ENCODE measurements around the gene ADGRA1.

ADGRA1 gene

GRCh38 chr10:133162178-133162909 lies 74.6 kb downstream of the ADGRA1 start:
- H3K4me3 ChIP-seq (ENCODE audit: control insufficient read depth, low read depth, low read length), result no peak overlapping the region
- TF ChIP-seq, protein P1, sequence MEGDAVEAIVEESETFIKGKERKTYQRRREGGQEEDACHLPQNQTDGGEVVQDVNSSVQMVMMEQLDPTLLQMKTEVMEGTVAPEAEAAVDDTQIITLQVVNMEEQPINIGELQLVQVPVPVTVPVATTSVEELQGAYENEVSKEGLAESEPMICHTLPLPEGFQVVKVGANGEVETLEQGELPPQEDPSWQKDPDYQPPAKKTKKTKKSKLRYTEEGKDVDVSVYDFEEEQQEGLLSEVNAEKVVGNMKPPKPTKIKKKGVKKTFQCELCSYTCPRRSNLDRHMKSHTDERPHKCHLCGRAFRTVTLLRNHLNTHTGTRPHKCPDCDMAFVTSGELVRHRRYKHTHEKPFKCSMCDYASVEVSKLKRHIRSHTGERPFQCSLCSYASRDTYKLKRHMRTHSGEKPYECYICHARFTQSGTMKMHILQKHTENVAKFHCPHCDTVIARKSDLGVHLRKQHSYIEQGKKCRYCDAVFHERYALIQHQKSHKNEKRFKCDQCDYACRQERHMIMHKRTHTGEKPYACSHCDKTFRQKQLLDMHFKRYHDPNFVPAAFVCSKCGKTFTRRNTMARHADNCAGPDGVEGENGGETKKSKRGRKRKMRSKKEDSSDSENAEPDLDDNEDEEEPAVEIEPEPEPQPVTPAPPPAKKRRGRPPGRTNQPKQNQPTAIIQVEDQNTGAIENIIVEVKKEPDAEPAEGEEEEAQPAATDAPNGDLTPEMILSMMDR (IDR thresholded peaks at IDR 0.05; ENCODE audit: control insufficient read depth, insufficient read depth, low read depth, low read length, missing control alignments), result no peak
- no peak for DNase-seq (ENCODE audit: low read depth)

GRCh38 chr10:133162910-133163856 lies 75.5 kb downstream of the ADGRA1 start:
- DNase-seq (ENCODE audit: low read depth), result no peak
- TF ChIP-seq, protein P1 (IDR thresholded peaks at IDR 0.05; ENCODE audit: control insufficient read depth, insufficient read depth, low read depth, low read length, missing control alignments), result no peak

DNA sequence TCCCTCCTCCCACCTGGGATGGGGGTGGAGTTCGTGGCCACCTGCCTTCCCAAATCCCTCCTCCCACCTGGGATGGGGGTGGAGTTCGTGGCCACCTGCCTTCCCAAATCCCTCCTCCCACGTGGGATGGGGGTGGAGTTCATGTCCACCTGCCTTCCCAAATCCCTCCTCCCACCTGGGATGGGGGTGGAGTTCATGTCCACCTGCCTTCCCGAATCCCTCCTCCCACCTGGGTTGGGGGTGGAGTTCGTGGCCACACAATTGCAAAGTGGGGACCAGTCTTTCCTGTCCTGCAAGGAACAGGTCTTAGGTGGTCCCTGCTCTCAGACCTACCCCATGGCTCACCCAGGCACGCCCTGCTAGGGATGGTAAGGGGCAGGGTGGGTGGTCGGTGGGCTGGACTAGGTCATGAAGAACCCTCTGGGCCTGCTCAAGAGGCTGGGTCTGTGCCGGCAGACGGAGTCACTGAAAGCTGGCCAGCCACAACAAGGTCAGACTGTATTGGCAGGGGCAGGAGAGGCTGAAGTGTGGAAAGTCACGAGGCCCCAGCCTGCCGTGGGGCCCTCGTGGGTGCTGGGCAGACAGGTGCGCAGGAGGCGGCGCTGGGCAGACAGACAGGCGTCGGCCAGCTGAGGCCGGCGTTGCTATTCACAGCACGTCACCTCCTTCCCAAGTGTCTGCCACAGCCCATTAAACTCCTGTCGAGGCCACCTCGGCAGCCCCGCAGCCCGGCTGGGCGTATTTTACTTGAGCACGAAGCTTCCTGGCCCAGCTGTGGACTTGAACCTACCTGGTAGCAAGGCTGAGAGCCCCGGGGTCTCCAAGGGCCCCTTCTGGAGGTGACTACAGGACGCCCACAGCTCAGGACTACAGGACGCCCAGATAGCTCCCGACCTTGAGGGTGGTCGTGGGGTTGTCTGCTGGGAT lies 76.4 kb downstream of the ADGRA1 start:
- no peak overlapping the region for H3K4me3 ChIP-seq (ENCODE audit: control insufficient read depth, low read depth, low read length)
- DNase-seq (ENCODE audit: low read depth), result no peak
- TF ChIP-seq, protein P1 (IDR thresholded peaks at IDR 0.05; ENCODE audit: control insufficient read depth, insufficient read depth, low read depth, low read length, missing control alignments), result no peak

More at GRCh38 chr10:133162910-133163856, 75.5 kb downstream of the ADGRA1 start:
- no peak overlapping the region for H3K4me3 ChIP-seq (ENCODE audit: control insufficient read depth, low read depth, low read length)

GRCh38 chr10:133164816-133165555 lies 77.3 kb downstream of the ADGRA1 start:
- TF ChIP-seq, protein P1 (IDR thresholded peaks at IDR 0.05; ENCODE audit: control insufficient read depth, insufficient read depth, low read depth, low read length, missing control alignments), result no peak

DNA sequence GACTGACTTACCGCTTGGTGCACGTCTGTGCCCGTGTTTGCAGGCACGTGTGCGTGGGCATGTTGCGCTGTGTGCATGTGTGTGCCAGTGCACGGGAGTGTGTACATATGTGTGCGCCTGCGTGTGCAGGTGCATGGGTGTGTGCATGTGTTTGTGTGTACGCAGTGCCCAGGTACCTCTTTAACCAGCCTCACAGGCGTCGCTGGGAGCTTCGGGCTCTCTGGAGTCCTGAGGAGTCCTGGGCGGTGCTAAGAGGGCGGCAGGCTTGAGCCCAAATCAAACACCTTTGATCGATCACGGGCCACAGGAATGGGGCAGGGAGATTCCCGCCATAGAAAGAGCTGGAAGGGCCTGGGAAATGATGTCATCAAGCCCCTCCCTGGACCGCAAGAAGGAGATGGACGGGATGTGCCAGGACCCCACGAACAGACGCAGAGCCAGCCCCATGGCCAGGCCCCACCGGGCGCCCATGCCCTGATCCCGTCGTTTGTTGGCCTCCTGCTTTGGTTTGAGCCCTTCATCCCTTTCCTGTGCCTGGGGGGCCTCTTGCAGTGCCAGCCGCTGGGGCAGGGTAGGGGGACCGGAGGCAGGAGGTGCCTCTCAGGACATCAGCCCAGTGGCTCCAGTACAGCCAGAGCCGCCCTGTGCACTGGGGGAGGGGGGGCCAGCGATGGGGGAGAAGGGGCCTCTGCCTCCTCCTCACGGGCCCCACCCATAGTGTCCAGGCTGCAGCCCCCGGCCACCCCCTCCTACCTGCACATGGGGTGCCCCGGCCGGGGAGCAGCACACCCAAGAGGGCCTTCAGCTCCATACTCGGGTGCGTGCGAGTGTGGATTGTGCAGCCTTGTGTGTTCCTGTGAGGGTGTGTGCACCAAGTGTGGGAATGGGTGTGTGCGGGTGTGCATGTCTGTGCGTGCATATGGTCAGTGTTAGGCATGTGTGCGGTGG lies 78.1 kb downstream of the ADGRA1 start:
- no peak overlapping the region for H3K4me3 ChIP-seq (ENCODE audit: control insufficient read depth, low read depth, low read length)
- TF ChIP-seq, protein P1 (IDR thresholded peaks at IDR 0.05; ENCODE audit: control insufficient read depth, insufficient read depth, low read depth, low read length, missing control alignments), result no peak
- DNase-seq (ENCODE audit: low read depth), result no peak

More at GRCh38 chr10:133164816-133165555, 77.3 kb downstream of the ADGRA1 start:
- DNase-seq (ENCODE audit: low read depth), result no peak
- H3K4me3 ChIP-seq (ENCODE audit: control insufficient read depth, low read depth, low read length), result no peak overlapping the region
